Ovary (tissue), 9 donors: ENCODE measurements around the gene ERVK3-1. TPM values are rescaled to one million over a fixed set of nuclear protein-coding genes. Genes with fewer than 3 reads are reported as not detected.
A peak's percentile ranks its signal among the peaks of the same experiment; 100 is the strongest.

Experiments used
- DNase-seq, 5 donors: peaks; one replicate each; pipeline ENCODE4 v3.0.0-alpha.2; 2019 to 2020
- H3K27ac ChIP-seq, 2 donors: fragments of 200-600 bp; one replicate each; pipeline versions ENCODE4 v1.5.1 to v1.8.0; 2019 to 2022
- H3K27me3 ChIP-seq: fragments of 200-600 bp; one replicate; pipeline ENCODE4 v1.8.0; 2022
- H3K36me3 ChIP-seq: fragments of 200-600 bp; sonication (generic); one replicate; pipeline ENCODE4 v1.5.1; 2019
- H3K4me1 ChIP-seq: one replicate; pipeline ENCODE4 v1.8.1; 2013; ENCODE audit warnings: mild to moderate bottlenecking, moderate library complexity; ENCODE audit not compliant: insufficient read depth
- H3K4me3 ChIP-seq: fragments of 200-600 bp; sonication (generic); one replicate; pipeline ENCODE4 v1.5.1; 2017
- H3K9me3 ChIP-seq, 2 donors: fragments of 200-600 bp in 1 of 2; sonication (generic) in 1 of 2; one replicate each; pipeline versions ENCODE4 v1.5.1 to v1.8.1; 2013 to 2019; ENCODE audit warnings: mild to moderate bottlenecking in 1 of 2, moderate library complexity in 1 of 2
- CTCF ChIP-seq, 3 donors: fragments of 450-650 bp in 2 of 3; fragments of 200-600 bp in 1 of 3; IDR thresholded peaks; one replicate each; pipeline versions ENCODE4 v1.5.1 to v1.8.0; 2016 to 2022; ENCODE audit warnings: antibody characterized with exemption in 3 of 3, mild to moderate bottlenecking in 1 of 3
- EP300 ChIP-seq: sonication (generic); formaldehyde crosslinking; IDR thresholded peaks from one replicate; pipeline ENCODE4 v1.6.1; 2017; ENCODE audit warnings: antibody characterized with exemption
- POLR2A ChIP-seq: fragments of 450-650 bp; IDR thresholded peaks from one replicate; pipeline ENCODE4 v1.6.1; 2017; ENCODE audit warnings: antibody characterized with exemption, mild to moderate bottlenecking, moderate library complexity
- WGBS, 3 donors: extraction: QIAGEN DNeasy Blood & Tissue Kit in 1 of 3; methylation state at CpG; one replicate each; pipeline versions ENCODE4 v1.1.5 to v1.1.7; 2013 to 2017; 5-methylcytosine and 5-hydroxymethylcytosine counted together
- intact Hi-C, 4 donors: fragments of 100-400 bp; cut with DNase I; formaldehyde crosslinking; loops; one replicate each; pipeline versions ENCODE4 v1.11.0 to v1.15.1; 2022 to 2023
- polyA plus RNA-seq, 2 donors: library from polyadenylated mRNA; stranded (reverse); fragments of 200-250 nt in 1 of 2; fragments of 350-450 nt in 1 of 2; fragmentation: Illumina TruSeq in 1 of 2; extraction: RNeasy Lipid Tissue Mini Kit (QIAGEN cat#74804) in 1 of 2; gene quantifications; one replicate each; pipeline ENCODE4 v1.2.3, GENCODE V29; 2013 to 2014
- total RNA-seq, 7 donors: library from RNA; depleted of rRNA in 2 of 7; stranded (reverse); fragments of >200 nt in 2 of 7; fragmentation: NEBNext Ultra II Directional in 3 of 7; extraction: Animal tissue kit (Norgen Biotek cat#: 25700) in 3 of 7; gene quantifications; one replicate each; pipeline versions ENCODE4 v1.1.0 to v1.2.4, GENCODE V29; 2016 to 2023
- donor health status: DM: no; HTN: no; CAD: no; lungs with moderate emphysema.
- donor health status: DM: no; HTN: no; CAD: no.
- donor health status: Bipolar disorder and iron deficiency.
- donor health status: DM: yes; HTN: yes; CAD: no.
- donor health status: DM: no; HTN: no; CAD: no.
- donor health status: DM: yes; HTN: yes; CAD: no.

Gene ERVK3-1
- total and polyA plus RNA-seq, 9 donors, result 26.9 to 52.5 (median 29.9) TPM

DNA sequence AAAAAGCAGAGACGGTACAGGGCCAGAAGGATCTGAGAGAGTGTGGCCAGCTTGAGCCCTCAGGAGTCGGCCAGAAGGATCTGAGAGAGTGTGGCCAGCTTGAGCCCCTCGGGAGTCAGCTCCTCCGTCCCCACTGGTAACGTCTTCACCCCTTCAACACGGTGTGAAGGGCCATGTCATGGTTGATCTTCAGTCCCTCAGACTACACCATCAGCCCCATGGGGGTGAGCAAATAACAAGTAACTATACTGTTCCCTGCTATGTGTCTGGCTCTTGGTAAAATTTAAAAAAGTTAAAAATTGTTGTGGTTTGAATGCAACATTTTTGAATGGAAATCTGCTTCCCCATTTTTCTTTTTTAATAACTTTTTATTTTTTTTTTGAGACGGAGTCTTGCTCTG lies 28.0 kb upstream of the ERVK3-1 start:
- Histone ChIP-seq H3K27ac (no peak overlapping the region), H3K4me1 (no peaks in the 10 kb centered on the region), H3K27me3 (no peaks in the 10 kb centered on the region), H3K36me3 (no peaks in the 10 kb centered on the region), H3K4me3 (no peak overlapping the region), H3K9me3 (peaks cover 7 to 13% of the 10 kb centered on the region in 2 donors)
- no peak for TF ChIP-seq POLR2A
- TF ChIP-seq EP300, result no peak
- no peak for TF ChIP-seq CTCF (IDR thresholded peaks at IDR 0.05)
- no peak for DNase-seq
- intact Hi-C loops, result loop anchor here in 1 of 4 donors (10.0 kb wide), 1 partner anchor 92 kb away; the partner anchor contains the start of gene ZNF274
- WGBS, 3 donors, result 88 to 92% (median 92%) methylated on average over 7 of the region's 7 CpGs

- H3K4me1 ChIP-seq, result no peaks in the 10 kb centered on the region
- peak overlapping the region; percentile 76 for H3K4me3 ChIP-seq
- H3K27ac ChIP-seq, result peak overlapping the region in 1 of 2 donors; percentile 69
- peaks cover under 1 to 9% of the 10 kb centered on the region in 2 donors for H3K9me3 ChIP-seq
- TF ChIP-seq CTCF (IDR thresholded peaks at IDR 0.05), result no peak
- H3K27me3 ChIP-seq, result no peaks in the 10 kb centered on the region
- H3K36me3 ChIP-seq, result no peaks in the 10 kb centered on the region
- intact Hi-C loops, result loop anchor here in 1 of 4 donors (10.0 kb wide), 1 partner anchor 93 kb away; the partner anchor contains the start of gene ZNF274
- no peak for DNase-seq
- 36 to 42% (median 38%) methylated on average over 25 of the region's 25 CpGs for WGBS, 3 donors
Observed at GRCh38 chr19:58277748-58278540, 27.2 kb upstream of the ERVK3-1 start.

GRCh38 chr19:58278541-58279041 lies 26.6 kb upstream of the ERVK3-1 start, which contains the start of gene ZNF8:
TSS of gene ZNF8 (plus strand) at chr19:58278955. CDS start at chr19:58279082, 127 bp downstream.
- 0 to 1% (median 0%) methylated on average over 31 to 42 of the region's 42 CpGs for WGBS, 3 donors
- Histone ChIP-seq H3K4me3 (peak within 1 kb of the TSS; percentile 76), H3K4me1 (no peaks in the 10 kb centered on the region), H3K27me3 (no peaks in the 10 kb centered on the region), H3K27ac (peak within 1 kb of the TSS; percentile 46 to 69), H3K36me3 (no peaks in the 10 kb centered on the region), H3K9me3 (peaks cover 0 to 9% of the 10 kb centered on the region in 2 donors)
- intact Hi-C loops, result loop anchor here in 1 of 4 donors (10.0 kb wide), 1 partner anchor 94 kb away; the partner anchor contains the start of gene ZNF274
- DNase-seq, result peak; percentile 96 to 99 (median 98)
- TF ChIP-seq CTCF (IDR thresholded peaks at IDR 0.05) (peak in 1 of 3 donors; percentile 5), POLR2A (peak; percentile 55), EP300 (no peak)

DNA sequence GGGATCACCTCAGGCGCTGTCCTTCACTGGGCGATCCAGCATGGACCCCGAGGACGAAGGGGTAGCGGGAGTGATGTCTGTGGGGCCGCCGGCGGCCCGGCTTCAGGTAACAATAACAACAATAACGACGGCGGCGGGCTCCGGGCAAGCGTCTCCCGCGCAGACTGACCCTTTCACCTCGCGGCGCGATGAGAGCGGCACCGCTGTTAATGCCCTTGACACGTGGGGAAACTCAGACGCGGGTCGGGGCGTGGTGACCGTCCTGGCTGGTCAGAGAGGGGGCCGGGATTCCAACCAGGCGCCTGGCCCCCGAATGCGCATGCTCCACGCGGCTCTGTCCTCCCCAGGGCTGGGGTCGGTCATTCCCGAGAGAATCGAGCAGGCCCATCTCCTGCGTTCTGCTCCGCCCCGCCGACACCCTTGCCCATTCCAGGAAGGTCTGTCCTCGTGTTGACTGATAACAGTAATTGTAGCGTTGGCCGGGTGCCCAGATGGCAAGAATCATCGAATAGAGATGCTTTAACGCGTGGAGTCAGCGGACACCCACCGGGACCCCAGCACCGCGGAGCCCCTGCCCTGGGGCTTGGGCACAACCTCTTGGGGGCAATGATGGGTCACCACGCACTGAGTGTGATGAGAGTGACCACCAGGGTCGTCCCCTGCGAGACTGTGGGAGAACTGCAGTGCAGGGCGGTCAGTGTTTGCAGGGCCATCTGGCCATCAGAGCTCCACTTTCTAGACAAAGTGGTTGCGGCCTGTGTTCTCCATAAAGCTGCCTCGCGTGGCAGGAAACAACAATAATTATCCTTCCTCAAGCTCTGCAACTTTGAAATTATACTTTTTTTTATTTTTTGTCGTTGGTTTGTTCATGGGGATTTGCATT lies 25.9 kb upstream of the ERVK3-1 start:
- Histone ChIP-seq H3K27me3 (no peaks in the 10 kb centered on the region), H3K9me3 (peaks cover 0 to 9% of the 10 kb centered on the region in 2 donors), H3K4me3 (peak overlapping the region; percentile 76), H3K27ac (peak overlapping the region; percentile 46 to 69), H3K4me1 (no peaks in the 10 kb centered on the region), H3K36me3 (no peaks in the 10 kb centered on the region)
- WGBS, 3 donors, result 3 to 5% (median 4%) methylated on average over 48 to 60 of the region's 60 CpGs
- intact Hi-C loops, result loop anchor here in 1 of 4 donors (10.0 kb wide), 1 partner anchor 94 kb away; the partner anchor contains the start of gene ZNF274
- DNase-seq, result peak; percentile 73 to 87 (median 80)
- no peak for TF ChIP-seq POLR2A
- no peak for TF ChIP-seq CTCF (IDR thresholded peaks at IDR 0.05)
- no peak for TF ChIP-seq EP300
